Spinal cord (tissue), 10 donors: ENCODE measurements around the gene PLA1A. TPM values are rescaled to one million over a fixed set of nuclear protein-coding genes. Genes with fewer than 3 reads are reported as not detected.
"Not testable (repeated sequence)": the region's sequence is repeated elsewhere in the genome, so short reads cannot be mapped to it uniquely, and the experiment has no call there.

Source experiments
- DNase-seq, 6 donors: peaks; one replicate each; pipeline versions ENCODE4 v3.0.0 to v3.0.0-alpha.2; 2013 to 2015; ENCODE audit warnings: low spot score in 6 of 6, low read depth in 4 of 6
- H3K27ac ChIP-seq: one replicate; pipeline ENCODE4 v1.5.1; 2013; ENCODE audit warnings: low read depth, low read length, control low read depth
- H3K27me3 ChIP-seq: one replicate; pipeline ENCODE4 v1.6.1; 2013; ENCODE audit warnings: low read length; ENCODE audit not compliant: control insufficient read depth, insufficient read depth
- H3K36me3 ChIP-seq: one replicate; pipeline ENCODE4 v1.6.1; 2013; ENCODE audit warnings: low read length; ENCODE audit not compliant: control insufficient read depth, insufficient read depth
- H3K4me1 ChIP-seq: one replicate; pipeline ENCODE4 v1.6.1; 2013; ENCODE audit warnings: low read length; ENCODE audit not compliant: control insufficient read depth, insufficient read depth
- H3K4me3 ChIP-seq: one replicate; pipeline ENCODE4 v1.5.1; 2013; ENCODE audit warnings: low read depth, low read length, control low read depth
- H3K9me3 ChIP-seq: one replicate; pipeline ENCODE4 v1.6.1; 2013; ENCODE audit warnings: low read length; ENCODE audit not compliant: control insufficient read depth, insufficient read depth
- WGBS: methylation state at CpG from one replicate; pipeline ENCODE4 v1.1.5; 2013; ENCODE audit warnings: missing lambda C conversion rate; ENCODE audit not compliant: insufficient coverage; 5-methylcytosine and 5-hydroxymethylcytosine counted together
- polyA plus RNA-seq, 2 donors: library from polyadenylated mRNA; unstranded; fragments of 120-200 nt; gene quantifications; one replicate each; pipeline ENCODE4 v1.2.1, GENCODE V29; 2013; ENCODE audit not compliant: insufficient read length in 2 of 2
- total RNA-seq, 2 donors: library from RNA; depleted of rRNA in 1 of 2; stranded (reverse); fragments of 120-200 nt in 1 of 2; fragments of >200 nt in 1 of 2; gene quantifications; one replicate each; pipeline versions ENCODE4 v1.2.3 to v1.2.4, GENCODE V29; 2013 to 2014
- donor health status: healthy.

Gene PLA1A
- total and polyA plus RNA-seq, 4 donors: 0.41 to 1.9 (median 0.57) TPM

- 56% methylated on average over 1 of the region's 3 CpGs for WGBS
- Histone ChIP-seq H3K27ac (no peak overlapping the region), H3K36me3 (no peaks in the 10 kb centered on the region), H3K4me1 (no peaks in the 10 kb centered on the region), H3K9me3 (no peaks in the 10 kb centered on the region), H3K27me3 (no peaks in the 10 kb centered on the region), H3K4me3 (no peak overlapping the region)
- DNase-seq: no peak
Measured at GRCh38 chr3:119557877-119558269, 39.8 kb upstream of the PLA1A start.

DNA sequence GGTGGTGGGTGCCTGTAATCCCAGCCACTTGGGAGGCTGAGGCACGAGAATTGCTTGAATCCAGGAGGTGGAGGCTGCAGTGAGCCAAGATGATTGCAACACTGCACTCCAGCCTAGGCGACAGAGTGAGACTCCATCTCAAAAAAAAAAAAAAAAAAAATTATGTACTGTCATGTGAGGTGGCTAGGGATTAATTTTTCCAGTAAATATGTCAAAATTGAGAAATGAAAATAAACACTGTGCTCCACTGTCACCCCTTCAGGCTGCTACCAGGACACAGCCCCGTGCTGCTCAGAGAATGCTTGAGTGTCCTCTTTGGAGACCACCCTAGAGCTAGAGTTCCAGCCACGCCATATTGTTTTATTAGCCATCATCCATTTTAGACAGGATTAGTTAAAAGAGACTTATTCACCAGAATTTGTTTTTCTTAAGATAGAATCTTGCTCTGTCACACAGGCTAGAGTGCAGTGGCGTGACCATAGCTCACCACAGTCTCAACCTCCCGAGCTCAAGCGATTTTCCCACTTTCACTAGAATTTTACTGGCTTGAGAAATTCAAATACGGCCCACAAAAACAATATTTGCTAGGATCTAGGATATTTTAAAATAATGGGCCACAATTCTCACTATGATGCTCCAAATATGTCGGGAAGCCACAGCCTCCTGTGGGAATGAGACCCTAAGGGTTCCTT is 38.9 kb upstream of the PLA1A start:
- Histone ChIP-seq H3K9me3 (no peaks in the 10 kb centered on the region), H3K36me3 (no peaks in the 10 kb centered on the region), H3K27ac (no peak overlapping the region), H3K4me1 (no peaks in the 10 kb centered on the region), H3K4me3 (no peak overlapping the region), H3K27me3 (no peaks in the 10 kb centered on the region)
- 100% methylated on average over 3 of the region's 9 CpGs for WGBS
- DNase-seq: no peak

DNA sequence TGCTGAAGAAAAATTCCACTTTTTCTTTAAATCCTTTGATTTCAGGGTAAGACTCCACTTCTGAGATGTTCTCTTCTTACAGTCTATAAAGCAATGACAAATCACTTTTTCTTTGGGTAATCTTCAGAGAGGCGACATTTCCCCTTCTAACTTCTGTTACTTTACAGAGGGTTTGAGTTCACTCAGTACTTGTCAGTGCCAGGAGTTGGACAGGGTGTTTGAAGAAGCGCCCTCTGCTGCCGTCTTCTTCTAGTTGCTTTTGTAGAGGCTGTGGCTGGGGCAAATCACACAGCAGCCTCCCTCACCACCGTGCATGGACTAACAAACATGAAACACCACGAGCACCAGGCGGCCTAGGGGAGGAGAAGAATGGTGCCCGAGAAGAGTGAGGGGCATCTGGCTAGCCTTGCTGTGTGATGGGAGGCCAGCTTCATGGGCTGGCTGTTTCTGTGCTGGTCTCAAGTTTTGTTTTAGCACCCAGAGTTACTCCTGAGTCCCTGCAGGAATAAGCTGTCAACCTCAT is 38.2 kb upstream of the PLA1A start, which contains the start of gene CD80:
Gene CD80 (minus strand): TSS at position 174 of the 523 bp plus-strand sequence. CDS start 1,886 bp downstream, outside the sequence.
- Histone ChIP-seq H3K9me3 (peaks cover 1% of the 10 kb centered on the region), H3K27me3 (no peaks in the 10 kb centered on the region), H3K4me1 (no peaks in the 10 kb centered on the region), H3K36me3 (no peaks in the 10 kb centered on the region), H3K27ac (no peak within 1 kb of the TSS), H3K4me3 (no peak within 1 kb of the TSS)
- DNase-seq: no peak
- 80% methylated on average over 1 of the region's 7 CpGs for WGBS

DNA sequence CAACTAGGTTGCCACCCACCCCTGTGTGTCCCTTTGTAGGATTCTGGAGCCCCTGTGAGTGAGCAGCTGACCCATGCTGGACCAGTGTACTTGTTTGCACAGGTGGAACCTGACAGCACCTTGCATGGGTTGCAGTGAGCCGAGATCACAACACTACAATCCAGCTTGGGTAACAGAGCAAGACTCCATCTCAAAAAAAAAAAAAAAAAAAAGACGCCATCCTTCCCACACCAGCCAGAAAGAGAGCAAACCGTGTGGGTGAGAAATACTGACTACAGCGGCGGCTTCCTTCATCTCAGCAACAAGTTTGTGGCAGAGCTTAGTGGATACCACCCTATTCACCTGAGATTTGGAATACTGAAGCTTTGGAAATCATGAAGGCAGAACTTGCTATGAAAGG is 37.5 kb upstream of the PLA1A start:
- WGBS: 80% methylated on average over 1 of the region's 5 CpGs
- Histone ChIP-seq H3K4me3 (no peak overlapping the region), H3K9me3 (peaks cover 1% of the 10 kb centered on the region), H3K4me1 (no peaks in the 10 kb centered on the region), H3K27me3 (no peaks in the 10 kb centered on the region), H3K27ac (no peak overlapping the region), H3K36me3 (no peaks in the 10 kb centered on the region)
- no peak for DNase-seq

- H3K9me3 ChIP-seq: peaks cover 1% of the 10 kb centered on the region
- no peak overlapping the region for H3K27ac ChIP-seq
- H3K36me3 ChIP-seq: no peaks in the 10 kb centered on the region
- H3K4me1 ChIP-seq: no peaks in the 10 kb centered on the region
- 78% methylated on average over 6 of the region's 6 CpGs for WGBS
- no peaks in the 10 kb centered on the region for H3K27me3 ChIP-seq
- no peak for DNase-seq
- H3K4me3 ChIP-seq: no peak overlapping the region
Measured at GRCh38 chr3:119562307-119562961, 35.3 kb upstream of the PLA1A start.

- WGBS: no CpG with 5 or more reads among the region's 2 CpGs
- H3K4me3 ChIP-seq, H3K27ac ChIP-seq, H3K4me1 ChIP-seq, H3K36me3 ChIP-seq, DNase-seq, H3K9me3 ChIP-seq, H3K27me3 ChIP-seq: not testable (repeated sequence)
Measured at GRCh38 chr3:119563334-119563733, 34.4 kb upstream of the PLA1A start.

- Histone ChIP-seq H3K4me3 (no peak overlapping the region), H3K9me3 (peaks cover 1% of the 10 kb centered on the region), H3K27ac (no peak overlapping the region), H3K36me3 (no peaks in the 10 kb centered on the region), H3K27me3 (no peaks in the 10 kb centered on the region), H3K4me1 (no peaks in the 10 kb centered on the region)
- WGBS: 96% methylated on average over 4 of the region's 4 CpGs
- no peak for DNase-seq
Measured at GRCh38 chr3:119569156-119569555, 28.5 kb upstream of the PLA1A start.

- no peak overlapping the region for H3K4me3 ChIP-seq
- no peaks in the 10 kb centered on the region for H3K27me3 ChIP-seq
- no peak for DNase-seq
- no peaks in the 10 kb centered on the region for H3K9me3 ChIP-seq
- 83% methylated on average over 1 of the region's 5 CpGs for WGBS
- H3K36me3 ChIP-seq: no peaks in the 10 kb centered on the region
- H3K4me1 ChIP-seq: no peaks in the 10 kb centered on the region
- no peak overlapping the region for H3K27ac ChIP-seq
Measured at GRCh38 chr3:119570229-119570628, 27.5 kb upstream of the PLA1A start.

- H3K27ac ChIP-seq: no peak overlapping the region
- no peaks in the 10 kb centered on the region for H3K36me3 ChIP-seq
- no peaks in the 10 kb centered on the region for H3K27me3 ChIP-seq
- no peaks in the 10 kb centered on the region for H3K4me1 ChIP-seq
- no peak overlapping the region for H3K4me3 ChIP-seq
- H3K9me3 ChIP-seq: no peaks in the 10 kb centered on the region
- DNase-seq: no peak
- WGBS: 83% methylated on average over 1 of the region's 1 CpG
Measured at GRCh38 chr3:119571230-119571629, 26.5 kb upstream of the PLA1A start.

DNA sequence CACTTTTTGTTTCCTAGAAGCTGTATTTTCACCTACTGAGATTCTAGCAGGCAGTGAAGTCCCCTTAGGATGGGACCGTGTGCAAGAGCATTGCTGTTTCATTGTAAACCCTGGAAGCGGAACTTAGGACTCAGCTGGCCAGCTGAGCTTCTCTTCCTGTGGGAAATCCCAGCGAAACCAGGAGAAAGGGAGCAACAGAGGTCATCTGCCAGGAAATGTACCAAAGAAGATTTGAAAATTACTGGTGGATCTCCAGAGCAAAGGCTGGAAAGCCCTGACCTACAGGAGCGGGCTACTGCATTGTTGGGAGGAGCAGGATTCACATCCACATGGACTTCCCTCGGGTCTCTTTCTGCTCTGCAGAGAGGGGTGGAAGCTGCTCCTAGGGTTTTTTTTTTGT is 26.0 kb upstream of the PLA1A start:
- no peak overlapping the region for H3K4me3 ChIP-seq
- no peaks in the 10 kb centered on the region for H3K27me3 ChIP-seq
- H3K36me3 ChIP-seq: no peaks in the 10 kb centered on the region
- 75% methylated on average over 4 of the region's 5 CpGs for WGBS
- H3K9me3 ChIP-seq: no peaks in the 10 kb centered on the region
- no peak overlapping the region for H3K27ac ChIP-seq
- DNase-seq: no peak
- H3K4me1 ChIP-seq: no peaks in the 10 kb centered on the region
